GM21381 (cell line): ENCODE results near the gene HSPA12B.
"Not testable (repeated sequence)": the region's sequence is repeated elsewhere in the genome, so short reads cannot be mapped to it uniquely, and the experiment has no call there.

Source experiments
- ATAC-seq: cut with Tn5 transposase; IDR thresholded peaks from one replicate; pipeline ENCODE4 v1.9.1; 2021; ENCODE audit warnings: mild to moderate bottlenecking, moderate library complexity; ENCODE audit not compliant: unreplicated experiment

Gene HSPA12B

DNA sequence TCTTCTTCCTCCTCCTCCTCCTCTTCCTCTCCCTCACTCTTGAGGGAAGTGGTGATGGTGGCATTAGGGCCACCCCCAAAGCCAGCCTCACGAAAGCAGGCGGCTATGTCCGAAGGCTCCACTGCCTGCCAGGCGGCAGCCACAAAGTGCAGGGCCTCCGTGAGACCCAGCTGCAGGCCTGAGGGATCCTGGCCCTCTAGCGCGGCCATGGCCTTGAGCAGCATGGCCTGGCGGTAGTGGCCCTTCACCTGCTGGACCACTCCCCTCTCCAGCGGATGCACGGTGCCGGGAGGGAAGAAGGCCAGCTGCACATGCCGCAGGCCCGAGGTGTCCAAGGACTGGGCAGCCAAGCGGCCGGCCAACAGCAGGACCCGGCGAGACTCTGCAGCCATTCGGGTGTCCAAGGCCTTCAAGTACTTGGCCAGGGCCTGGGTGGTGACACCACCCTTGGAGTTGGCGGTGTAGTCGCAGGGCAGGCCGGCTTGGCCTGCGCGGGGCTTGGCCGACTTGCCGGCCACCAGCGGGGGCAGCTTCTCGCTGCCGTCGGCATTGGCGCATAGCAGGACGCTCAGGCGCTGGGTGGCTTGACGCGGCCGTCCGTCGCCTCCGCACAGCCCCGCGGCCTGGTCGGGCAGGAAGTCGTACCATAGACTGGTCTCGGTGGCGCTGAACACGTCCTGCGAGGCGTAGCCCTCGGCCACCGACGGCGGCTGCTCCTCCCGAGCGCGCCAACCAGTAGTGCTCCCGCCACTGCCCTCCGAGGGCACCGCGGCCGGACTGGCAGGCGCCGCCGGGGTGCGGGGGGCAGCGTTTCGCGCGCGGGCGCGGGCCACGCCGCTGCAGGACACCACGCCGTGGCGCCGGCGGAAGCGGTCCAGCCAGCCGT lies 53.0 kb downstream of the HSPA12B start:
- no peak for ATAC-seq

DNA sequence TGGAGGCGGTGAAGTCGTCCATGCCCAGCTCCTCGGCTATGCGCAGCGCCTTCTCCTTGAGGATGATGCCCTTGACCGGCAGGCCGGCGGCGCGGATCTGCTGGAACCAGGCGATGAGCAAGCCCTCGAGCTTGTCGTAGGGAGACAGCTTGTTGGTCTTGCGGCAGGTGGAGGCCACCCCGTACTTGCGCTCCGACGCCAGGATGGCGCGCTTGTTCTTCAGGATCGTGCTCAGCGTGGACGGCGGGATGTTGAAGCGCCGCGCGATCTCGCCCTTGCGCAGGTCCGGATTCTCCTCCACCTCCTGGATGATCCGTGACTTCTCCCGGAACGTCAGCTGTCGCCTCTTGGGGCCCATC lies 53.6 kb downstream of the HSPA12B start:
- no peak for ATAC-seq

DNA sequence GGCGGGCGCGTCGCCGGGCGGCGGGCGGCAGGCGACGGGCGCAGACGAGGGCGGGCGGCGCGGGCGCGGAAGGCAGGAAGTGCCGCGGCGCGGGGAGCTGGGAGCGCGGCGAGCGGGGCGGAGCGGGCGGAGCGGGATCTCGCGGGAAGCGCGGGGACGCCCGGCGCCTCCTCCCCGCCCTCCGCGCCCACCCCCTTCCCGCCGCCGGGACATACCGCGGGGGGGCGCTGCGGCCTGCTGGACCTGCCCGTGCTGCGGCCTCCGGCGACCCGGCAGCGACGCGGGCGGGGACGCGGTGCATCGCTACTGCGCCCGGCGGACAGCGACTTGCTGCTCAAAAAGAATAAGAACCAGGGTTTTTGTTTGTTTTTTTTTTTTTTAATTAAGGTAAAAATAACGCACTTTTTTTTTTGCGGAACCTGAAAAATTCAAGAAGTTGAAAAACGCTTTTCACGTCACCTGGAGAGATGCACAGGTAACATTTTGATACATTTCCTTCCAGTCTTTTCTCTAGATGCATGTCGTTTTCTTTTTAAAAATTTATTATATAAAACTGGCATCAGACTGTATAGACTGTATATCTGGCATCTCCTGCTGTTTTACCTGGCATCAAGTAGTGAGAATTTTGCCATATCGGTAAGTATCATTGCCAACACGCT lies 54.3 kb downstream of the HSPA12B start, which contains the start of gene CENPB:
TSS of gene CENPB (minus strand) at position 76 of the 659 bp plus-strand sequence. CDS start 257 bp downstream, outside the sequence.
- ATAC-seq = peak; percentile 85

DNA sequence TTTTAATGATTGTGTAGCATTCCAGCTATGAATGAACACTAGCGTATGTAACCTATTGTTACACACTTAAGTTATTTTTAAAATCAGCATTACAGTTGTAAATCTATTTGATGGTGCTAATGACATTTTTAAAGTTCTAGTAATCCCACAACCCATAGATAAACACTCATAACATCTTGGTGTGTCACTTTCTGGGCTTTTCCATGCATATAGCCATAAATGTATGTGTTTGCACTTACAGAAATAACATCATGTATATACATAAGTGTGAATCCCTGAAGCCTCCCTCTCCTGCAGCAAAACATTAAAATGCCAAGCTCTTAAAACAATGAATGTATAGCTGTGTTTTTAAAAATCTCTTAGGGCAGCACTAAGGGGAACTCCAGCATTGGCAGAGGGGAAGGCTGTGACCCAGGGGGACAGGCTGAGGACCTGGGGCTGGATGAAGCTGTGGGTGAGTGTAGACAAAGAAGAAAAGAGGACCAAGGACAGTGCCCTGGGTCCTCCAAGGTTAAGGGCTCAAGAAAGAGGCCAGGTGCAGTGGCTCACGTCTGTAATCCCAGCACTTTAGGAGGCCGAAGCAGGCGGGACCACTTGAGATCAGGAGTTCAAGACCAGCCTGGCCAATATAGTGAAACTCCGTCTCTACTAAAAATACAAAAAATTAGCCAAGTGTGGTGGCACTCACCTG lies 55.0 kb downstream of the HSPA12B start:
- no peak for ATAC-seq

DNA sequence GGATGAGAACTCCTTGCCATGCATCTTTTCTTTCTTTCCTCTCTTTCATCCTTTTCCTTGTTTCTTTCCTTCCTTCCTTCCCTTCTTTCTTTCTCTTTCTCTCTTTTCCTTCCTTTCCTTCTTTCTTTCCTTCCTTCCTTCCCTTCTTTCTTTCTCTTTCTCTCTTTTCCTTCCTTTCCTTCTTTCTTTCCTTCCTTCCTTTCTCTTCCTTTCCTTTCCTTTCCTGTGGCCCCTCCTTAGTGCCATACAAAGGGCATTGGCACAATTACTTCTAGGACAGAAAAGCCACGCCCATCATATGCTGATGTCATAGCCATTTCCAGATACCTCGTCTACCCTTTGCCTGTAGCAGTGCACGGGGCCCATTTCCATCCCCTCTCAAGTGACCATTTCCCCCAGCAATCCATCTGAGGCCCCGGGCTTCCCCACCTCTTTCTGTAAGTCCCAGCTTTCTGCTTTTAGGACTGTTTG lies 56.2 kb downstream of the HSPA12B start:
- no peak for ATAC-seq

DNA sequence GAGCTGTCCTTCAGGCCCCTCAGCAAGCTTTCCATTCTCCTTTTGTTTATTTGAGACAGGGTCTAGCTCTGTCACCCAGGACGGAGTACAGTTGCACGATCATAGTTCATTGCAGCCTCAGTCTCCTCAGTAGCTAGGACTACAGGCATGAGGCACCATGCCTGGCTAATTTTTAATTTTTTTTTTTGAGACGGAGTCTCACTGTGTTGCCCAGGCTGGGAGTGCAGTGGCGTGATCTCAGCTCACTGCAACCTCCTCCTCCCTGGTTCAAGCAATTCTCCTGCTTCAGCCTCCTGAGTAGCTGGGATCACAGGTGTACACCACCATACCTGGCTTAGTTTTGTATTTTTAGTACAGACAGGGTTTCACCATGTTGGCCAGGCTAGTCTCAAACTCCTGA lies 56.7 kb downstream of the HSPA12B start:
- ATAC-seq = not testable (repeated sequence)

DNA sequence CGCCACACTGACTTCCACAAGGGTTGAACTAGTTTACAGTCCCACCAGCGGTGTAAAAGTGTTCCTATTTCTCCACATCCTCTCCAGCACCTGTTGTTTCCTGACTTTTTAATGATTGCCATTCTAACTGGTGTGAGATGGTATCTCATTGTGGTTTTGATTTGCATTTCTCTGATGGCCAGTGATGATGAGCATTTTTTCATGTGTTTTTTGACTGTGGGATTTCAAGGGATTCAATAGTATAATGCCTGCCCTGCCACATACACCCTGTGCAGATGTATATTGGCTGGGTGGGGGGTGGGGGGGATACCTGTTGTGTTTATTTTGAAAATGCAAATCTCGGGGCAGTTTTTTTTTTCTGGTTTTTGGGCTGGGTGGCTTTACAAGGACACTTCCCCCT lies 61.7 kb downstream of the HSPA12B start:
- not testable (repeated sequence) for ATAC-seq

DNA sequence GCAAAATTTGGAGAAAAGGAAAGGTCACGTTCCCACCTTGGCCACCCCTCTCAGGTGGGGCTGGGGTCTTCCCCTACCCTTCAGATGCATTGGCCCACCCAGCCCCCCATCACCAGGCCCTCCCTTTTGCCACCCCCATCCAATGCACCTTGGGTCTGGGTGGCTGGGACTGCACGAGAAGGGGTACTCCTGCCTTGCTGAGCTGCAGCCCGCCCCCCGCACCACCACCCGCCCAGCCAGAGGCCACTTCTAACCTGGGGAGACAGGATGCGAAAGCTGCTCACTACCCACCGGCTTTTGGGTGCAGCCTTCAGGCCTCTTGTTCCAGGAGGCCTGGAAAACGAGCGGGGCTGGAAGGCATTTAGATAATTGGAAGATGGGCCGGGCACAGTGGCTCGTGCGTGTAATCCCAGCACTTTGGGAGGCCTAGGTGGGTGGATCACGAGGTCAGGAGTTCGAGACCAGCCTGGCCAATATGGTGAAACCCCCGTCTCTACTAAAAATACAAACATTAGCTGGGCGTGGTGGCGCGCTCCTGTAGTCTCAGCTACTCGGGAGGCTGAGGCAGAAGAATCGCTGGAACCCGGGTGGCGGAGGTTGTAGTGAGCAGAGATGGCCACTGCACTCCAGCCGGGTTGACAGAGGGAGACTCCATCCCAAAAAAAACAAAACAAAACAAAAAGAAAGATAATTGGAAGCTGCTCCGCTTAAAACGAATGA lies 62.4 kb downstream of the HSPA12B start:
- ATAC-seq = no peak

DNA sequence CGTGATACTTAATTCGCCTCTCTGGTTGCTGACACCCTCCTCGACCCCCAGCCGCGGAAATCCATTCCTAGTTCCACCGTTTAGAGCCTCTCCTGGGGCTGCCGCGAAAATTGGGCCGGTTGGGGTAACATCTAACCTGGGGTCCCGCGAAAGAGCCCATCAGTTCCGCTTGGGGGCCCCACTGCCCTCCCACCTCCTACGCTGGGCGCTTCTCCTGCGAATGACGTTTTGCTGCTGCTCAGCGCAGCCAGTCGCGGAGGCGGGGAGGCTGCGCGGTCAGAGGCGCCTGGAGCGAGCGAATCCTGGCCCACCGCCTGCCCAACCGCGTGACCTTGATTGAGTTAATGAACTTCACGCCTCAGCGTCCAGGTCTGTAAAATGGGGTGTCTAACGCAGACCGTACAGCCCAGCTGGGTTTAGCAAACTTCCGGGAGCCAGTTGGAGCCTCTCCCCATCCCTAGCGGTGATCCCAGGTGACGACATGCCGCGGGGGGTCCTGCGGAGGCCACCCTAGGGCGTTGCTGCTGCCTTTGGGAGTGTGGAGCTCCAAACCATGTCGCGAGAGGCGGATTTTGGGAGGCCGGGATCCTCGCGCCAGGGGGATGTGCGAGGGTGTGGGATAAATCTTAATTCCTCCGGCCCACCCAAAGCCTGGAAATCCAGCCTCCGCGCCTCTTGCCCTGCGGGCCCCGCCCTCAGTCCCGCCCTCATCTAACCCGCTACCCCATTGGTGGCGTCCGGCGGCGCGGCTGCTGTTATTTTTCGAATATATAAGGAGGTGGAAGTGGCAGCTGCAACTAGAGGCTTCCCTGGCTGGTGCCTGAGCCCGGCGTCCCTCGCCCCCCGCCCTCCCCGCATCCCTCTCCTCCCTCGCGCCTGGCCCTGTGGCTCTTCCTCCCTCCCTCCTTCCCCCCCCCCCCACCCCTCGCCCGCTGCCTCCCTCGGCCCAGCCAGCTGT lies 63.3 kb downstream of the HSPA12B start, which contains the start of gene CDC25B:
TSS of gene CDC25B (plus strand) at position 800 of the 958 bp plus-strand sequence. CDS start 222 bp downstream, outside the sequence.
- peak; percentile 54 for ATAC-seq

DNA sequence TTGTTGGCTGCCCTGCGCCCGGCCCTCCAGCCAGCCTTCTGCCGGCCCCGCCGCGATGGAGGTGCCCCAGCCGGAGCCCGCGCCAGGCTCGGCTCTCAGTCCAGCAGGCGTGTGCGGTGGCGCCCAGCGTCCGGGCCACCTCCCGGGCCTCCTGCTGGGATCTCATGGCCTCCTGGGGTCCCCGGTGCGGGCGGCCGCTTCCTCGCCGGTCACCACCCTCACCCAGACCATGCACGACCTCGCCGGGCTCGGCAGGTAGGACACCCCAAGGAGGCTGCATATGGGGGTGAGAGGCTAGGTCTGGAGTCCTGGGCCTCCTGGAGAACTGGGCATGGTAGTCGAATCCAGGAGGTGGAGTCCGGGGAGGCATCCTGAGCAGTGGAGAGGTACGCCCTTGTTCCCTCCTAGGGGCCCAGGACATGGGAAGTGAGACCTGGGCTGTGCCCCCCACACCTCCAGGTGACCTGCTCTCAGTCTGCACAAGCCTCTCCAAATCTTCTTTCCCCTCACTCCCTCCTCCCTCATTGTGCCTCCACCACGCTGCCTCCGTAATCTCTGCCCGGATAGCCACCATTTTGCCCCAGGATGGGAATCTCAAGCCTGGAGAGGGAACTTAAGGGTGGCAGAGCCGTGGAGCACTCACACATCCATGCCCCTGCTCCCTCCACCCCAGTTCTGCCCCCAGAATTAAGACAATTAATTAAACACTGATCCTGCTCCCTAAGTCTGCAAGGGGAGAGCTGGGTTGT lies 64.2 kb downstream of the HSPA12B start:
- peak; percentile 13 for ATAC-seq

DNA sequence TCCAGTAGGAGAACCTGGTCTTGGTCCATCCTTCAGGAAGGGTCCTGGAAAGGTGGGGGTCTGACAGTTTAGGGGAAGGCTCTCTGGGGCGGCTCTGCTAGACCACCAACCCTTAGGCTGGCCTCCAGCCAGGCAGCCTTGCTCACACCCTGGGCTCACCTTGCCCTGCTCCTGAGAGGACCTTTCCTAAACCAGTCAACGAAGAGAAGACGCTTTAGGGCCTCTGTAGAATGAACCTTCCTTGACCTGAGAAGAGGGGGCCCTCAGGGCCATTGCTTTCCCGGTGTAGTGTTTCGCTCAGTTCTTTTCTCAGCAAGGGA lies 64.7 kb downstream of the HSPA12B start:
- no peak for ATAC-seq

DNA sequence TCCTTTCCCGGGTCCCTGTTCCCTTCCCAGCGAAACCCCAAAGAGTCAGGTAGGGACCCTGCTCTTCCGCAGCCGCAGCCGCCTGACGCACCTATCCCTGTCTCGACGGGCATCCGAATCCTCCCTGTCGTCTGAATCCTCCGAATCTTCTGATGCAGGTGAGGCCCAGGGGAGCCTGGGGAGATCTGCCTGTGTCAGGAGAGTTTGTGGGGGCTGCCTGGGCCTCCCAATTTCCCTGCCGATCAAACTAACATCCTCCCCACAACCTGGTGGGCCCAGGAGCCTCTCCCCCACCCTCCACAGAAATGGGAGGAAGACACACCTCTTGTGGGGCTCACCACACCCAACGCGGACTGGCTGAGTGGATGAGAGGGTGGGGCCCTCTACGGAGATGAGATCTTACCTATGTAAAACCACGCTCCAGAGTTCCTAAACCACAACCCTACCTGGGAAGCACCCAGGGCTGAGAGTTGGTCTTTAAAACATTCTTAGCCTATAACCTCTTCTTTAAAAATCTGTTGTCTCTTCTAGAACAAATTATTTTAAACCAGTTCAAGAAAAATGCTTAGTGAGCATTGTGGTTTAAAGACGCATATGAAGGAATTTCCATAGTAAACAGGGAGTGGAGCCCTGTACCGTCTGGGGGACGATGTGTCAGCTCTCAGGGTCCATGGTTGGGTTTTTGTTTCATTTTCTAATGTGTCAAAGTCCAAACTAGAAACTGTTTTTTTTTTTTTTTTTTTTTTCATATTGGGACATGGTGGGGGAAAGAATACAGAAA lies 65.3 kb downstream of the HSPA12B start:
- no peak for ATAC-seq

DNA sequence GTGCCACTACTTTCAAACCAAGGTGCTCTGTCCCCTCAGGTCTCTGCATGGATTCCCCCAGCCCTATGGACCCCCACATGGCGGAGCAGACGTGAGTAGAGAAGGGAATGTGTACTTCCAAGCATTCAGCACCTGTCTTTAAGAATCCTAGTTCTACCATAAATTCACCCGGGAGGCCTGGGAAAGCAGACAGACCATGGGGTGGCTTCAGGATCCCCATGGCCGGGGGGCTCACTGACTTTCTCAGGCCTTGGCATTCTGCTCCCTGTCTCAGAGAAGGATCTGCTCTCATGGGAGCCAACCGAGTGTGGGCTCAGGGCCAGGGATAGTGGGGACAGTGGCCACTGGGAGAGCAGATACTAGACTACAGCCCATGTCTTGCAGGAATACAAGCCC lies 65.9 kb downstream of the HSPA12B start:
- no peak for ATAC-seq

DNA sequence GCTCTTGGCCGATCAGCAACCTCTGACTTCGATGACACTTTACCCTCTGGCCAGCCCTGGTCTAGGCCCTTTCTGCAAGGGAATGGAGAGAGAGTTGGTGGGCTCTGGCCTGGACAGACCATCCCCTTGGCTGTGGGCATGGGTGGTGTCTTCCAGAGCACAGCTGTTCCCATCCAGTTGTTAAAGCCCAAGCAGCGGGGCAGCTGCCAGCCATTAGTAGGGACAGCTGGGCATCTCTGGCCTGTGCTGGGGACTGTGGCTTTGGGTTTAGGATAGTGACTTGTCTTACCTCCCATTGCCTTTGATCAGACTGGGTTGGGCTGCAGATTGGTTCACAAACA lies 66.4 kb downstream of the HSPA12B start:
- no peak for ATAC-seq

DNA sequence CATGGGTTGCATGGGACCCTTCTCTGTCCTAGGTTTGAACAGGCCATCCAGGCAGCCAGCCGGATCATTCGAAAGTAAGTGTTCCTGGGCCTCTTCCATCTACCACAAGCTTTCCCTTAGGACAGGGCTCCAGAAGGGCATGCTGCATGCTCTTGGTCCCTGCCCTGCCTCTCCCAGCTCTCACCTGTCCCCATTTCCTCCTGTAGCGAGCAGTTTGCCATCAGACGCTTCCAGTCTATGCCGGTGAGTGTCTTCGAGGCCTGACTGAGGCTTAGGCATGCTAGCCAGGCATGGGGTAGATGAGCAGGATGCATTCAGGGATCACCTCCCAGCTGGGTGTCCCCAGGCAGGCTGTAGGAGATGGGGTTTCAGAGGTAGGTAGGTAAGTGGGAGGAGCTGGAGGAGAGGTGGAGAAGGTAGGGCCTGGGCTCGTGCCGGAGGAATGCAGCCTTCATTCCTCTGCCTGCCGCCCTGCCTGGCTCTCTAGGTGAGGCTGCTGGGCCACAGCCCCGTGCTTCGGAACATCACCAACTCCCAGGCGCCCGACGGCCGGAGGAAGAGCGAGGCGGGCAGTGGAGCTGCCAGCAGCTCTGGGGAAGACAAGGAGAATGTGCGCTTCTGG lies 67.9 kb downstream of the HSPA12B start:
- no peak for ATAC-seq

DNA sequence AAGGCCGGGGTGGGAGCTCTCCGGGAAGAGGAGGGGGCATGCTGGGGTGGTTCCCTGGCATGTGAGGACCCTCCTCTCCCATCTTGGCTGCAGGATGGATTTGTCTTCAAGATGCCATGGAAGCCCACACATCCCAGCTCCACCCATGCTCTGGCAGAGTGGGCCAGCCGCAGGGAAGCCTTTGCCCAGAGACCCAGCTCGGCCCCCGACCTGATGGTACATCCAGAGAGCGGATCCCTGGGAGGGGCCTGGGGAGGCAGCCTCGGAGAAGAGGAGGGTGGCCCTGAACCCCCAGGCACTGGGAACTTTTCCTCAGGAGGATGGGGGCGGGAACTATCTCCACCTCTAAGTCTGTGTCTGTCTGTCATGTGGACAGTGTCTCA lies 68.4 kb downstream of the HSPA12B start:
- no peak for ATAC-seq

DNA sequence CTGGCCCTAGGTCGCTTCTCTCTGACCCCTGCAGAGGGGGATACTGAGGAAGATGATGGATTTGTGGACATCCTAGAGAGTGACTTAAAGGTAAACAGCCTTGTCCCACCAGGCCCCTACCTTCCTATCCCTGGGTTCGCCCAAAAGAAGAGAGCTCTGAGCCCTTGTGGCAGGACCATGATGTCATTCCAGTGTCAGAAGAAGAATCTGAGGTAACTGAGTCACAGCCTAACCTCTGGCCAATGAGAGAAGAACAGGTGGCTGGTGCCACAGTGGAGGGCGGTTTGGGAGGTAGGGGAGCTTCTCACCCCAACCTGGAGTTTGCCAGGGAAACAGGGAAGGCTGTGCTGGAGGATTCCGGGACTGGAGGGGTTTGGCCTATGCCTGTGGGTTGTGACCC lies 68.8 kb downstream of the HSPA12B start:
- no peak for ATAC-seq

DNA sequence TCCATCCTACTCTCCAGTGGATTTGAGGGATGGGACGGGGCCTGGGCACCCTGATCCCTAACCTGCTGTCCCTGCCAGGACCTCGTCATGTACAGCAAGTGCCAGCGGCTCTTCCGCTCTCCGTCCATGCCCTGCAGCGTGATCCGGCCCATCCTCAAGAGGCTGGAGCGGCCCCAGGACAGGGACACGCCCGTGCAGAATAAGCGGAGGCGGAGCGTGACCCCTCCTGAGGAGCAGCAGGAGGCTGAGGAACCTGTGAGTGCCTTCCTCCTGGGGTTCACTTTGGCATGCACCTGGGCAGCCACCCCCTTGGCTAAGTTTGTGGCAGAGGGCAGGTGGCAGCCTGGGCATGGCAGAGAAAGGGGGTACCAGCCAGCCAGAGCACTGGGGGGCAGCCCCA lies 69.4 kb downstream of the HSPA12B start:
- no peak for ATAC-seq
